Esophagus squamous epithelium (tissue), 5 donors: ENCODE measurements around the gene SNW1. TPM values are rescaled to one million over a fixed set of nuclear protein-coding genes. Genes with fewer than 3 reads are reported as not detected.

Source experiments
- DNase-seq: peaks from one replicate; lab custom pipeline; 2025; lab: John Stamatoyannopoulos, UW
- H3K27ac ChIP-seq, 4 donors: fragments of 200-600 bp; sonication (generic); one replicate each; pipeline ENCODE4 v1.5.1; 2016 to 2019; ENCODE audit warnings: mild to moderate bottlenecking in 1 of 4
- H3K27me3 ChIP-seq, 4 donors: fragments of 200-600 bp; sonication (generic); 1 replicate in 3 of 4; 2 replicates in 1 of 4; pipeline versions ENCODE4 v1.5.1 to v1.6.0; 2017 to 2021; ENCODE audit warnings: antibody characterized with exemption in 1 of 4
- H3K36me3 ChIP-seq, 3 donors: fragments of 200-600 bp; sonication (generic); one replicate each; pipeline ENCODE4 v1.5.1; 2016 to 2019
- H3K4me1 ChIP-seq, 3 donors: fragments of 200-600 bp; sonication (generic); one replicate each; pipeline ENCODE4 v1.5.1; 2017 to 2019
- H3K4me3 ChIP-seq, 4 donors: fragments of 200-600 bp; sonication (generic); 1 replicate in 3 of 4; 2 replicates in 1 of 4; pipeline ENCODE4 v1.5.1; 2016 to 2019; ENCODE audit warnings: mild to moderate bottlenecking in 2 of 4, moderate library complexity in 1 of 4
- H3K9me3 ChIP-seq, 3 donors: fragments of 200-600 bp; sonication (generic); one replicate each; pipeline ENCODE4 v1.5.1; 2016 to 2019
- CTCF ChIP-seq, 6 experiments: fragments of 450-650 bp in 4 of 6; fragments of 200-600 bp in 2 of 6; sonication (generic) in 2 of 6; IDR thresholded peaks; one replicate each; pipeline ENCODE4 v1.5.1; 2016 to 2019; ENCODE audit warnings: antibody characterized with exemption in 6 of 6, mild to moderate bottlenecking in 4 of 6, moderate library complexity in 4 of 6
- POLR2A ChIP-seq, 4 donors: fragments of 450-650 bp; IDR thresholded peaks; one replicate each; pipeline ENCODE4 v1.6.1; 2017; ENCODE audit warnings: antibody characterized with exemption in 4 of 4, mild to moderate bottlenecking in 4 of 4, moderate library complexity in 3 of 4
- WGBS, 2 donors: methylation state at CpG; one replicate each; pipeline ENCODE4 v1.1.5; 2018; 5-methylcytosine and 5-hydroxymethylcytosine counted together
- intact Hi-C: fragments of 100-400 bp; cut with DNase I; formaldehyde crosslinking; loops from one replicate; pipeline ENCODE4 v1.15.0; 2022
- total RNA-seq, 4 donors: library from RNA; depleted of rRNA; stranded (reverse); fragments of >200 nt; gene quantifications; one replicate each; pipeline ENCODE4 v1.1.0, GENCODE V29; 2016
- donor health status: DM: yes; HTN: yes; CAD: no.

Gene SNW1
- total RNA-seq: 10 to 100 TPM; 23.1 to 45.4 (median 40.1) TPM

GRCh38 chr14:77760381-77761204 lies at the start of gene SNW1:
Gene SNW1, minus strand, starts transcription at chr14:77761156. Its CDS starts 29 bp downstream, at chr14:77761127.
- peak within 1 kb of the TSS; percentile 91 to 97 (median 94) for H3K27ac ChIP-seq
- H3K27me3 ChIP-seq: no peaks in the 10 kb centered on the region
- intact Hi-C loops: no loop called here
- peaks cover 0 to 58% (median 25%) of the 10 kb centered on the region in 3 donors for H3K4me1 ChIP-seq
- peak within 1 kb of the TSS; percentile 75 to 96 (median 84) for H3K4me3 ChIP-seq
- peak; percentile 50 for DNase-seq
- H3K36me3 ChIP-seq: peaks cover 0 to 11% (median 0%) of the 10 kb centered on the region in 3 donors
- TF ChIP-seq CTCF (IDR thresholded peaks at IDR 0.05): peak in 2 of 6 experiments; percentile 7 to 10
- TF ChIP-seq POLR2A (IDR thresholded peaks at IDR 0.05): peak in 3 of 4 donors; percentile 53 to 76 (median 62)
- H3K9me3 ChIP-seq: no peaks in the 10 kb centered on the region
- WGBS, 2 donors: 0% methylated on average over 24 to 25 of the region's 60 CpGs

- WGBS, 2 donors: 88 to 90% methylated on average over 1 of the region's 1 CpG
Observed at GRCh38 chr14:77809011-77809410, 48.1 kb upstream of the SNW1 start.

GRCh38 chr14:77808250-77808649 lies 47.3 kb upstream of the SNW1 start:
- Histone ChIP-seq H3K27ac (no peak overlapping the region), H3K4me3 (no peak overlapping the region), H3K27me3 (no peaks in the 10 kb centered on the region), H3K4me1 (no peaks in the 10 kb centered on the region), H3K9me3 (no peaks in the 10 kb centered on the region), H3K36me3 (no peaks in the 10 kb centered on the region)
- TF ChIP-seq CTCF (IDR thresholded peaks at IDR 0.05): no peak
- TF ChIP-seq POLR2A (IDR thresholded peaks at IDR 0.05): no peak
- DNase-seq: no peak
- intact Hi-C loops: no loop called here
- WGBS, 2 donors: 93 to 94% methylated on average over 2 to 3 of the region's 3 CpGs

More at GRCh38 chr14:77809011-77809410, 48.1 kb upstream of the SNW1 start:
- H3K9me3 ChIP-seq: no peaks in the 10 kb centered on the region
- intact Hi-C loops: no loop called here
- H3K27ac ChIP-seq: no peak overlapping the region
- no peak for TF ChIP-seq POLR2A (IDR thresholded peaks at IDR 0.05)
- TF ChIP-seq CTCF (IDR thresholded peaks at IDR 0.05): no peak
- H3K4me3 ChIP-seq: no peak overlapping the region
- H3K36me3 ChIP-seq: no peaks in the 10 kb centered on the region
- no peaks in the 10 kb centered on the region for H3K27me3 ChIP-seq
- H3K4me1 ChIP-seq: no peaks in the 10 kb centered on the region
- DNase-seq: no peak

- no peaks in the 10 kb centered on the region for H3K9me3 ChIP-seq
- 83 to 87% methylated on average over 6 of the region's 6 CpGs for WGBS, 2 donors
- no peaks in the 10 kb centered on the region for H3K27me3 ChIP-seq
- TF ChIP-seq CTCF (IDR thresholded peaks at IDR 0.05): no peak
- no peak for TF ChIP-seq POLR2A (IDR thresholded peaks at IDR 0.05)
- intact Hi-C loops: no loop called here
- H3K36me3 ChIP-seq: no peaks in the 10 kb centered on the region
- peaks cover 0 to 4% (median 0%) of the 10 kb centered on the region in 3 donors for H3K4me1 ChIP-seq
- no peak overlapping the region for H3K4me3 ChIP-seq
- no peak for DNase-seq
- H3K27ac ChIP-seq: no peak overlapping the region
Observed at GRCh38 chr14:77805706-77806105, 44.8 kb upstream of the SNW1 start.

- H3K27me3 ChIP-seq: no peaks in the 10 kb centered on the region
- H3K27ac ChIP-seq: no peak overlapping the region
- DNase-seq: no peak
- no peaks in the 10 kb centered on the region for H3K36me3 ChIP-seq
- peaks cover 0 to 11% (median 0%) of the 10 kb centered on the region in 3 donors for H3K4me1 ChIP-seq
- peak in 2 of 6 experiments; percentile 11 to 45 for TF ChIP-seq CTCF (IDR thresholded peaks at IDR 0.05)
- TF ChIP-seq POLR2A (IDR thresholded peaks at IDR 0.05): no peak
- no peaks in the 10 kb centered on the region for H3K9me3 ChIP-seq
- 33 to 63% methylated on average over 1 to 3 of the region's 6 CpGs for WGBS, 2 donors
- H3K4me3 ChIP-seq: no peak overlapping the region
- intact Hi-C loops: no loop called here
Observed at GRCh38 chr14:77804592-77804991, 43.6 kb upstream of the SNW1 start.
